Measurements from ENCODE around the gene FYCO1.

DNA sequence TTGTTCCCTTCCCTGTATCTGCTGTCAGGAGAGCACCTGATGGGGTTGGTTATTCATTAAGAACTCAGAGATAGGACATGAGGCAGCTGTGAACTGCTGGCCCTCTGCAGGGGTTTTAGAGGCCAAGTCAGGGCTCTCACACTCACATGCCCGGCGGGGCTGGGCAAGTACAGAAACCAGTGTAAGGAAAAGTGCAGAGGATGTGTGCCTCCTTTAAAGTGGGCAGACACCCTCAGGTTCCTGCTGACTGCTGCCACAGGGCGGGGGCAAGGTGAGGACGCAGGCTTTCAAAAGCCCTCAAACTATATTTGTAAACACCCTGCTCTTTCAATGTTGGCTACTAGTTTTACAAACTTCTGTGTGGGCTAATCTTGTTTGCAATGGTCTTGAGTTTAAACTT is 30.0 kb downstream of the FYCO1 start:
- no peak for TF ChIP-seq CTCF (IDR thresholded peaks at IDR 0.05)
- TF ChIP-seq POLR2A (IDR thresholded peaks at IDR 0.05): no peak
- no peak for TF ChIP-seq POLR2AphosphoS5 (IDR thresholded peaks at IDR 0.05)
- no peak for TF ChIP-seq EP300 (IDR thresholded peaks at IDR 0.05)
